ENCODE measurements around the gene HOXD4. TPM values are rescaled to one million over a fixed set of nuclear protein-coding genes. Genes with fewer than 3 reads are reported as not detected.

Gene HOXD4
- total RNA-seq, 1 experiment from 2014 or later: 0.61 TPM

DNA sequence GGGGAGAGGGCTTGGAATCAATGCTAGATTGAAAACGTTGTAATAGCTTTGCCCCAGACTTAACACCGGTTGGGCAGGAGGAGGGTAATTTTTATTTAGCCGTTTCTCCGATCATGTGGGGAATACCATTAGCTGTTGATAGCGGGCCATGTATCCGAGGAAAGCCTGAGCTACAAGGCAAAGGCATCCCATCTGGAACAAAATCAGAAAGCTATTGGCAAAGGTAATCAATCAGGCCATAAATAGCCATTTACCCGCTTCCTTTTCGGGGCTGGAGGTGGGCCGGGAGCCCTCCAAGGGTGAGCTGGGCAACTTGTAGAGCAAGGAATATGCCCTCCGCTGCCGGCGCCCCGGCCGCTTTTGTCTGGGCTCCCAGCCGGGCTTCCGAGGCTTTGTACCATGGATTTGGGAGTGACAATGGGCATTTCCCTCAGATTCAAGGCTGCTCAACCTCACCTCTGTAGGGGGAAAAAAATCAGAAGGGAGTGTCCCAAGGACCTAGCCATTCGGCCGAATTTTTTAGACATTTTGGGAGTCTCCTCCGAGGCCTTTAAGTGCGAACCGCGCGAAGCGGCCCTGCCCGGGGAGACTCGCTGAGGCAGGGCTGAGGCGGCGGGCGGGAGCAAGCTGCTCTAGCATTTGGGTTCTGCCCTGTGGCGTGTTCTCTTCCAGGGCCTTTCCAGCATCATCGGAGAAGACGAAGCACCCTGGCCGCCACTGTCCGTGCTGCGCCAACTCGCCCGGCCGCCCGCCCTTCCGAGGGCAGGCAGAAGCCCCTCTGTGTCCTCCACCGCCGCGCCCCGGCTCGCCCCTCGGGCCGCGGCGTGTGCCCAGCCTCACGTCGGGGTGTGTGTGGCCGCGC, 29.9 kb upstream of the HOXD4 start:
- BruUV-seq (replicated peaks): no TSS peak
- no peak overlapping the region for H3K4me3 ChIP-seq (replicated peaks in 1 of 2; ENCODE audit: low read depth in 1 of 2, low read length in 2 of 2)
- H3K4me2 ChIP-seq (ENCODE audit: low read length): no peak overlapping the region
- DNase-seq (ENCODE audit: low read depth, low spot score): no peak
- ChIA-PET RAD21 (ENCODE audit: low non-redundant PET in 1 of 2, low total read pairs in 2 of 2, uncharacterized antibody in 2 of 2, unreplicated experiment in 2 of 2) (no interaction called here), POLR2A (interaction anchor here (0.7 kb wide), 1 partner anchor 24 kb away, joined by 3 read pairs; no protein-coding TSS in a partner anchor), CTCF (interaction anchor here (1.0 to 2.1 kb wide), 4 partner anchors 11 to 1027 kb away, joined by 3 to 11 read pairs (median 4); no protein-coding TSS in a partner anchor)
- no peaks in the 10 kb centered on the region for H4K20me1 ChIP-seq (ENCODE audit: insufficient read depth)
- TF ChIP-seq EZH2 (IDR thresholded peaks at IDR 0.05) (no peak), CBX3 (IDR thresholded peaks at IDR 0.05; ENCODE audit: low read depth) (no peak), EZH2phosphoT487 (IDR thresholded peaks at IDR 0.05; ENCODE audit: borderline replicate concordance) (no peak), JUND (IDR thresholded peaks at IDR 0.05) (no peak), TCF7L2 (IDR thresholded peaks at IDR 0.05; ENCODE audit: borderline replicate concordance, extremely low read depth, insufficient read depth, insufficient read length) (no peak), ZFX (IDR thresholded peaks at IDR 0.05) (no peak), POLR2AphosphoS5 (IDR thresholded peaks at IDR 0.05; ENCODE audit: low read depth, low read length) (no peak), SP1 (IDR thresholded peaks at IDR 0.05; ENCODE audit: low read depth) (no peak), RAD21 (IDR thresholded peaks at IDR 0.05; ENCODE audit: low read depth) (no peak), ELF1 (IDR thresholded peaks at IDR 0.05; ENCODE audit: borderline replicate concordance, low read depth) (no peak), SRF (IDR thresholded peaks at IDR 0.05; ENCODE audit: low read depth) (no peak), EGR1 (IDR thresholded peaks at IDR 0.05; ENCODE audit: low read depth) (no peak), FOSL1 (IDR thresholded peaks at IDR 0.05; ENCODE audit: low read depth) (no peak), SIN3A (IDR thresholded peaks at IDR 0.05; ENCODE audit: low read depth) (no peak), ZNF274 (IDR thresholded peaks at IDR 0.05; ENCODE audit: low read depth, low read length) (no peak), YY1 (IDR thresholded peaks at IDR 0.05; ENCODE audit: extremely low read depth, insufficient replicate concordance, low read depth, low read length) (no peak)
- TF ChIP-seq, protein P1, sequence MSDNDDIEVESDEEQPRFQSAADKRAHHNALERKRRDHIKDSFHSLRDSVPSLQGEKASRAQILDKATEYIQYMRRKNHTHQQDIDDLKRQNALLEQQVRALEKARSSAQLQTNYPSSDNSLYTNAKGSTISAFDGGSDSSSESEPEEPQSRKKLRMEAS (IDR thresholded peaks at IDR 0.05): no peak
- TF ChIP-seq, protein P2, sequence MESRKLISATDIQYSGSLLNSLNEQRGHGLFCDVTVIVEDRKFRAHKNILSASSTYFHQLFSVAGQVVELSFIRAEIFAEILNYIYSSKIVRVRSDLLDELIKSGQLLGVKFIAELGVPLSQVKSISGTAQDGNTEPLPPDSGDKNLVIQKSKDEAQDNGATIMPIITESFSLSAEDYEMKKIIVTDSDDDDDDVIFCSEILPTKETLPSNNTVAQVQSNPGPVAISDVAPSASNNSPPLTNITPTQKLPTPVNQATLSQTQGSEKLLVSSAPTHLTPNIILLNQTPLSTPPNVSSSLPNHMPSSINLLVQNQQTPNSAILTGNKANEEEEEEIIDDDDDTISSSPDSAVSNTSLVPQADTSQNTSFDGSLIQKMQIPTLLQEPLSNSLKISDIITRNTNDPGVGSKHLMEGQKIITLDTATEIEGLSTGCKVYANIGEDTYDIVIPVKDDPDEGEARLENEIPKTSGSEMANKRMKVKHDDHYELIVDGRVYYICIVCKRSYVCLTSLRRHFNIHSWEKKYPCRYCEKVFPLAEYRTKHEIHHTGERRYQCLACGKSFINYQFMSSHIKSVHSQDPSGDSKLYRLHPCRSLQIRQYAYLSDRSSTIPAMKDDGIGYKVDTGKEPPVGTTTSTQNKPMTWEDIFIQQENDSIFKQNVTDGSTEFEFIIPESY (IDR thresholded peaks at IDR 0.05; ENCODE audit: extremely low read depth, insufficient replicate concordance, low read length): no peak
- TF ChIP-seq, protein P3, sequence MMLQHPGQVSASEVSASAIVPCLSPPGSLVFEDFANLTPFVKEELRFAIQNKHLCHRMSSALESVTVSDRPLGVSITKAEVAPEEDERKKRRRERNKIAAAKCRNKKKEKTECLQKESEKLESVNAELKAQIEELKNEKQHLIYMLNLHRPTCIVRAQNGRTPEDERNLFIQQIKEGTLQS (IDR thresholded peaks at IDR 0.05): no peak
- H3K9me2 ChIP-seq (ENCODE audit: insufficient read depth): no peaks in the 10 kb centered on the region
- peaks cover 0 to 5% of the 10 kb centered on the region in 2 experiments; a peak in 1 of 4 replicates for H3K4me1 ChIP-seq (ENCODE audit: control insufficient read depth in 1 of 2, insufficient read depth in 2 of 2, low read length in 2 of 2)
- H3K9me3 ChIP-seq (ENCODE audit: control insufficient read depth in 1 of 2, insufficient read depth in 1 of 2, low read depth in 1 of 2, low read length in 2 of 2): no peaks in the 10 kb centered on the region
- H2AFZ ChIP-seq (ENCODE audit: low read depth, low read length, poor library complexity, severe bottlenecking): no peak overlapping the region
- no peak for ATAC-seq
- H3K36me3 ChIP-seq (ENCODE audit: control insufficient read depth in 1 of 2, insufficient read depth in 2 of 2, low read length in 2 of 2): no peaks in the 10 kb centered on the region
- H3K79me2 ChIP-seq (ENCODE audit: insufficient read depth, low read length): no peaks in the 10 kb centered on the region
- H3K9ac ChIP-seq (ENCODE audit: low read length): no peak overlapping the region
- intact Hi-C loops (cut with micrococcal nuclease): no loop called here
- H3K27me3 ChIP-seq (ENCODE audit: insufficient read depth, low read length): no peaks in the 10 kb centered on the region
- H3K27ac ChIP-seq (ENCODE audit: low read depth, low read length): no peak overlapping the region
